GM18861 (cell line): ENCODE results near the gene EMSY.

Source experiments
- ATAC-seq: cut with Tn5 transposase; IDR thresholded peaks from one replicate; pipeline ENCODE4 v1.9.1; 2021; ENCODE audit not compliant: unreplicated experiment

The EMSY gene

DNA sequence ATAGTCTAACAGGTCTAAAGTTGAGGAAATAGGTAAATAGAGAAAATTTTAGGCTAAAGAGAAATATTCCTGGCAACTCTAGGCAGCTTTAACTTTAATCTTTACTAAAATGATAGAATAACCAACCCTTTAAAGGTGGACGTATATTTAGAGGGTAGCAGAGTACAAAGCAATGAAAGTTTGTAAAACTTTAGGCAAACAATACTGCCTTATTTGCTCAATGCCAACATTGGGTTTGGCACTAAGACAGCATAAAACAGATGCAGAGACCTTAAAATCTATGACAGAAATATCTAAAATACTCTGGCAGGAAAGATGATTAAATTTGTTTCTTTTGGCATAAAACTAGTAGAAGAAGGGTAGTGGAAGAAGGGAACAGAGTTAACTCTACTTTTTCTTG is 70.7 kb downstream of the EMSY start:
- no peak for ATAC-seq

DNA sequence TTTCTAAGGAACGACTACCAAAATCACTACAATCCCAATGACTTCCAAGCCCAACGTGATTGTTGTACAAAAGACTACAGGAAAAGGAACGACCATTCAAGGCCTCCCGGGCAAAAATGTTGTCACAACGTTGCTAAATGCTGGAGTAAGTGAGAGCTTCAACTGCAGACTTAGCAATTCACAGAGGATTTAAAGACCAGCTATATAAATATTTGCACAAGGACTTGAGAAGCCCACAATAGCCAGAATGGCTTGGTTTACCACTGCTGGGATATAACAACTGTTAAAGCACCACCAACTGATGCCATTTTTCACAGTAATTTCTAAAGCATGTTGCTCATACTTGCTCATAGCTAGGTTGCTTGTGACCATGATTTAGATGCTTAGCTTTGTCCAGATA is 78.3 kb downstream of the EMSY start:
- ATAC-seq = no peak

DNA sequence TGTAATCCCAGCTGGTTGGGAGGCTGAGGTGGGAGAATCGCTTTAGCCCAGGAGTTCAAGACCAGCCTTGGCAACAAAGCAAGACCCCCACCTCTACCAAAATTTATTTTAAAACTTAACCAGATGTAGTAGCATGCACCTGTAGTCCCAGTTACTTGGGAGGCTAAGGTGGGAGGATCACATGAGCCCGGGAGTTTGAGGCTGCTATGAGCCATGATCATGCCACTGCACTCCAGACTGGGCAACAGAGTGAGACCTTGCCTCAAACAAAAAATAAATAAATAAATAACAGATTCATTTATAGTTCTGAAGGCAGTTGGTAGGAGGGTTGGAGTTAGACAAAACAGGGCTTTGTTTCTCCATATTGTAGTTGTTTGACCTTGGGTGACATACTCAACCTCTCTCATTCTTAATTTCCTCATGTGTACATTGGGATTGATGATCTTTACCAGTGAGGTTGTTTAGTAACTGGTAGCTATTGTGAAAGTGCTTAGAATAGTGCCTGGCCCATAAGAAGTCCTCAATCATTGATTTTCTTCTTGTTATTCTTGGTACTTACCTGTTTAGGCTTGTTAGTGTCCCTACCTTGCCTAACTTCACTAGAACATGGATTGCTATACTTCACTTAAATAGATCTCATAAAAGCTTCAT is 79.1 kb downstream of the EMSY start:
- ATAC-seq = no peak

DNA sequence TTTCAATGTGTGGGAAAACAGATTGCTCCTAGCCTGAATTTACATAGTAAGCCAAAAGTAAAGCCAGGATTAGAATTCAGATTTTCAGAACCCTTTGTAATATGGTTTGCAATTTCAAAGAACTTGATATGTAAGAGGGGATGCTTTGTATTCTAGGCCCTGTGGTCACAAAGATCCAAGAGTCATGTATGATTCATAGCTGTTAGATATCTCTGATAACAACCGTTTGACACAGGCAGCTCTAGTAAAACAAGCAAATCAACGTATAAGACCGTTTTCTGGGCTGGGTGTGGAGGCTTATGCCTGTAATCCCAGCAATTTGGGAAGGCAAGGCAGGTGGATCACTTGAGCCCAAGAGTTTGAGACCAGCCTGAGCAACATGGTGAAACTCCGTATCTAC is 79.6 kb downstream of the EMSY start:
- no peak for ATAC-seq

DNA sequence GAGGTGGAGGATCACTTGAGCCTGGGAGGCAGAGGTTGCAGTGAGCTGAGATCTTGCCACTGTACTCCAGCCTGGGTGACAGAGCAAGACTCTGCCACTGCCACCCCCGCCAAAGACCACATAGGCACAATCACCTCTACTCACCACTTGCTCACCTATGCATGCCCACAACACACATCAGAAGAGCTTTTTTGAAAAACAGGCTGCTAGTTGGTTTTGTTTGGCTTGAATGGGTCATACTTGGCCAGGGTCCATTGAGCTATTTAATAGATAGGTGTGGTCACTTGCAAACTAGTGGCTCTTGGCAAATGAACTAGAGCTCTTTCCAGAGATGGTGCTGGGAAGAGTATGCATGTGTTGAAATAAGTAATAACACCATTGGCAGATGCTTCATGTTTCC is 80.1 kb downstream of the EMSY start:
- ATAC-seq = no peak

DNA sequence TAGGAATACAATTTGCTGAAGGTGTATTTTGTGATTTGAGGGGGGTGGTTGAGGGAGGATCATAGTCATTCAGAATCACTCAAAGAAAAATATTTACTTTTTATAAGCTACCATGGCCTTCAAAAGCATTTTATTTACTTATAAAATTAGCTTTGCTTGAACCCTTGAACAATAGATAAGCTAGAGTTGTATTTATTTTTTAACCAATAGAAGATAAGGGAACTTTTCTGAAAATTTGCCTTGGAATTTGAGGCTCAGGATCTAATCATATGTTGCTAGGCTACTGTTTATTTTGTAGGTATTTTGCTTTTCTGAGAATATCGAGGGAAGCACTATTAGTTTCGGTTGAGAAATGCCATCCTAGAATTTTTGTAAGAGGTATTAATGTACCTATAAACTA is 82.1 kb downstream of the EMSY start:
- no peak for ATAC-seq

DNA sequence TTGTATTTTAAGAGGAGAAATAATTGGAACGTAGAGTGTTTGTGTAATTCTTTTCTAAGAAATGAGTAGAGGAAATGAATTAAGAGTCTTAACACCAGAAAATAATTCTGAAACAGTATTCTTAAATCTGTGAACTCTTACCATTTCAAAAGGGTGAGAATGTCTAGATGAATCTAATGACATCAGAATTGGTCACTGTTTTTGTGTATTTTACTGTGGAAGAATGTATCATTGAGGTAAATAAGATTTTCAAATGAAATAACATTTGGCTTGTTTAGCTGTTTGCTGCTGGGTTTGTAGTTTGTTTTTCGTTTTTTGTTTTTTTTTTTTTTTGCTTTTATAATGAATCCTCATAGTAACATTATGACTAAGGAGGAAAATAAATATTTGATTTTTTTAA is 97.6 kb downstream of the EMSY start:
- no peak for ATAC-seq

DNA sequence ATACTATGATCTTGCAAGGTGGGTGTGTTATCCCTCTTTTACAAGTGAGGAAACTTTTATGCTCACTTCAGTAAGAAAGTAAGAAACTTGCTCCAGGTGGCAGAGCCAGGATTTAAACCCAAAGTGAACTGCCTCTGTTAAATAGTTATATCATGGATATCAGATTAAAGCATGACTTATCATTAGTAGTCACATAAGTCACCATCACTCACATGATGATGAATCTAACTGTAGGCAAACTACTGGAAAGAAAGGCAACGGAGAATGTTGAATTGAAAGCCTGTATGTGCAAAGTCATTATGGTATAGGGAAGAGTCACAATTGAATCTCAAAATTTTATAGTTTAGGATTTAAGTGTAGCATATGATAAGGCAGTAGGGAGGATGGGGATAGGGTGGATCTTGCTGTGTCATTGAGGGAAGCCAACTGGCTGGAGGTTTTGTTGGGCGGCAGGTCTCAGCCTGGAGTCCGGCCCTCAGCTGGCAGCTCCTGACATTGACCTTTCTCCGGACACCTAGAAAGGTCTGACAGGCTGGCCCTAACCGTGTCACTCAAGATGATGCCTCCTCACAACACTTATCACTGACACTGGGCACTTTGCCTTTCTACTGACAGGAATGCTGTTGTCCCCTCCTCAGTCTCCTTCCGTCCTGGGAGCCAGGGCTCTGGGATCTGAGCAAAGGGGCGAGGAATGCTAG is 98.3 kb downstream of the EMSY start:
- ATAC-seq = no peak

DNA sequence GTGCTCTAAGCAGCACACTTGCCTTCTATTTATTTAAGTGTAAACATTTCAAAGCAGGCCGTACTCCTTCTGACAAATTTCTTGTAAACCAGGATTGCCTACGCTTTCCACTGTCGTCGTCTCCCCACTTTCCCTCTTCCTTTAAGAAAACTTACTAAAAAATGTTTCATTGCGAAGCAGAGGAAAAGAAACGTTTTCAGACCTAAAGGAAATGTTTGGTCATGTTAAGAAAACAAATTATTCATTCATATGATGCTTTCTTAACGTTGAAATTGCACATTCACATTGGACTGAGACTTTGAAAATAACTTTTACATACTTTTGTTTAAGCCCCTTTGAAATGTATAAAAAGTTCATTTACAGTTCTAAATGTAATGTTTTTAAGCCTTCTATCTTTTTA is 106.0 kb downstream of the EMSY start:
- ATAC-seq = no peak

DNA sequence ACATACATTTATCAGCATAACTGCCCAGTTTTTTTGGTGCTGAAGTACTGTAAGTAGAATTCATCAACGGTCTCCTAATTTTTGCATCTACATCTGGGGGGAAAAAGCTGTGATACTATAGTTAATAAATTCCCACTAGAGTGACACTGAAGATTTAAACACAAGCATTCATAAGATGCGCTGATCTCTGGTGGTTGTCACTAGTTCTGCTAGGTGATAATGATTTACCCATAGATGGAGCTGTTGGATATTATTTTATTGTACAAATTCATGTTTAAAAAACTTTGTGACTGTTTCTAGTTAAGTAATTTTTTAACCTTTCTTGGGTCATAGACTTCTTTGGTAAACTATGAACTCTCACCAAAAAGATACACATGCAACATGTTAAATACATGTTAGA is 106.6 kb downstream of the EMSY start:
- ATAC-seq = no peak

DNA sequence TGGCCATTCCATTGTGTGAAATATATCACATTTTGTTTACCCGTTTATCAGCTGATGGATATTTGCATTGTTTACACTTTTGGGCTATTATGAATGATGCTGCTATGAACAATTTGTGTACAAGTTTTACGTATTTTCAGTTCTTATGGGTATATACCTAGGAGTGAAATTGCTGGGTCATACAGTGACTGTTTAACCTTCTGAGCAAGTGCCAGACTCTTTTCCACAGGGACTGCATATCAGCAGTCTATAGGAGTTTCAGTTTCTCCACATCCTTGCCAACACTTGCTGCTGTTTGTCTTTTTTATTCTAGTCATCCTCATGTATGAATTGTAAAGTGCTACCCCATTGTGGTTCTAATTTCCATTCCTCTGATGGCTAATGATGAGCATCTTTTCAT is 108.2 kb downstream of the EMSY start:
- ATAC-seq = no peak

DNA sequence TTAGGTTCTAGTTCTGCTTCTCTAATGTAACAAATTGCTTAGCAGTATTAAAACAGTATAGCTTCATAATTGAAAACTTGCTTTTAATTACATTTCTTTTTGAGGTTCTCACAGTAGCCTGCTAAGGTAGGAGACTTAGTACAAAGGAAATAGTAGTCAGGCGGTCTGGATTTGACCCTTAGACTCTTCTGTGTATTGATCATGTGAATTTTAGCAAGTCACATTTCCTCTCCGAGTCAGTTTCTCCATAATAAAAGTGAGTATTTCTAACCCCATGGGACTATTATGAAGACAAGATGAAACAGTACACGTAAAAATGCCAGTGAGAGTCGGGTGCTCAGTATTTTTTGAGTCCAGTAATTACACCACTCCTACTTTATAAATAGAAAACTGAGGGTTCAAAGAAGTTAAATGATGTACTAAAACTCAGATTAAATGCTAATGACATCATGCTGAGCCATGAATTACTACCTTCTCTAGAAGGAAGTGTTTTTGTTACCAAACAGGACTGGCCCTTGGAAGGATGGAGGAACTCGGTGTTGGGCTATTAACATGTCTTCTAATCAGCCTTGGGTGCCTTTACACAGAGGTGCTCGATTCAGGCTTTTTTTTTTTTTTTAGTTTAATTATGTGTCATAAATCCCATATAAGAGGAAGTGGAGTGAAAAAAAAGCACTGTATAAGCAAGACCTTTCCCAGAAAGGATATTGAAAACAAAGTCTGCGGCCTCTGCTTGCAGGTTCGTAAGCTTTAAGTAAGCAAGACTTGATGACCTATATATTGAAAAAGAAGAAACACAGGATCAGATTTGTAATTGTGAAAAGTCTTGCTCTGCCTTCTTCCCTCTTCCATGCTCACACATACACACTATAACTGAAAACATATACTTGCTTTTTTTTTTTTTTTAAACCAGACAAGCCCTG is 109.0 kb downstream of the EMSY start:
- no peak for ATAC-seq

DNA sequence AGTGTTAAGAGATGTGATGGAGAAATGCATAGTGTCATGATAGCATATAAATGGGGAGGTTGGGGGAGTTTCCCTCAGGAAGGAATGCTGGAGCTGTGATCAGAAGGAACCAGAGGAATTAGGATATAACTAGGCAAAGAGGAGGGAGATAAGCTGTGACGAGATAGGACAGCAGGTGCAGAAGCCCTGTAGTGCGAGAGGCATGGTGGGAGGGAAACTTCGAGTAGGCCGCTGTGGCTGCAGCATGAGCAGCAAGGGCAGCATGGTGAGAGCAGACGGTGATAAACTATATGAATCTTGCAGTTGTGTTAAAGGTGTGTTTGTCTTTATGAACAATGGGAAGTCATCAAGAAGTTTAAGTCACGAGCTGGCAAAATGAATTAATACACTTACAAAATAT is 109.9 kb downstream of the EMSY start:
- ATAC-seq = no peak

DNA sequence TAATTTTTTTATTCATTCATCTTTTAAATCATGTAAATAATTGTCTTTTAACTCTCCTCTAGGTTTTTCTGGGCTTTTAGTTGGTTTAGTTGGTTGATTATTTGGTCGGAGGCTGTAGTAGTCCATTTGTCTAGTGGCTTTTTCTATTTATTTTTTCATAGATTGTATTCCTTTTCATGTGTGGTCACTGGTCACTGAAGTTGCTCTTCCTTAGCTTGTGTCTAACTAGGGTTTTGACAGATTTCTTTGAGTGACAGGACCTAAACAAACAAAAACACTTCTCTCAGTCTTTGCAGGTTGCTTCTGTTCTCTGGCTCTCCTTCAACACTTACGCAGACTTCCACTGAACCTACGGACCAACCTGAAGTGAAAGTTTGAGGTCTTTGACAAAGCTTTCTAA is 112.6 kb downstream of the EMSY start:
- no peak for ATAC-seq

DNA sequence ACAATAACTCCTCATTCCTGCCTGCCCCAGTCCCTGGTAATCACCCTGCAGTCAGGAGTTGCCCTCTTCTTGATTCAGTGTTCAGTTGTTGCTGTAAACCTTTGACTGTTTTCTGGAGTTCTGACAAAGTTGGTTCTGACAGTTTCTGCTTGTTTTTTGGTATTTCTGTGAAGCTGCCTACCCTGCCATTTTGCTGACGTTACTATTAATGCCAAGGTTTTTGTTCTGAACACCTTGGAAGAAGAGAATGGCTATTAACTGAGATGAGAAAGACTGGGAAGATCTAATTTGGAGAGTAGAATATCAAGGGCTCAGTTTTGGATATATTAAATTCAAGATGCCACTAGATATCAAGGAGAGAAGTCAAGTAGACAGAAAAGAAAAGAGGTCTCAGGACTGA is 113.7 kb downstream of the EMSY start:
- ATAC-seq = no peak

DNA sequence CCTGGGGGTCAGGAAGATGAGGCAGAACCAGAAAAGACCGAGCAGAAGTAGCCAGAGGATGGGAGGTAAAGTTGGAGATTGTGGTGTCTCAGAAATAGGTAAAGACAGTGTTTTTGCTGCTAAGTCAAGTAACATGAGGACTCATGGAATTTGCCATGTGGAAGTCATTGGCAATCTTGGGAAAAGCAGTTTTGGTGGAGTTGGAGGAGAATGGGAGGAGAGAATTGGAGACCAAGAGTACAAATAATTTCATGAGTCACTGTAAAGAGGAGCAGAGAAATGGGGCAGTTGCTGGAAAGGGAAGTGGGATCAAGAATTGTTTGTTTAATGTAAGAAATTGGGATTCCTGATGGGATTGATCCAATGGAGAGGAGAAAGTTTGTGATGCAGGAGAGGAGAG is 114.1 kb downstream of the EMSY start:
- no peak for ATAC-seq

DNA sequence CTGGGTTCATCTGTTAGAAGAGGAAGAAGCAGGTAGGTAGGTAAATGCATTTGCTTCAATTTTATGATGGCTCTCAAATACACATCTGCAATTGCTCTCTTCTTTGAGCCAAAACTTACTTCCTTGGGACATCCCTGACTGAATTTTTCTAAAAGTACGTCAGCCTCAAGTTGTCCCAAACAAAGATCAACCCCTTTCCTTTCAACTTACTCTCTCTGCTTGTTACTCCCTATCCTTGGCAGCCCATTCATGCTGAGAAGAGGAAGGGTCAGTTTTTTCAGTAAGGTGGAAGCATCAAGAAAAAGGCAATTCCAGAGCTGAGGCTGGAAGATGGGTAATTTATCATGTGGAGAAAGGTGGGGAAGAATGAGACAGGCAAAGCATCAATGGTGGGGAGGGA is 114.5 kb downstream of the EMSY start:
- no peak for ATAC-seq

DNA sequence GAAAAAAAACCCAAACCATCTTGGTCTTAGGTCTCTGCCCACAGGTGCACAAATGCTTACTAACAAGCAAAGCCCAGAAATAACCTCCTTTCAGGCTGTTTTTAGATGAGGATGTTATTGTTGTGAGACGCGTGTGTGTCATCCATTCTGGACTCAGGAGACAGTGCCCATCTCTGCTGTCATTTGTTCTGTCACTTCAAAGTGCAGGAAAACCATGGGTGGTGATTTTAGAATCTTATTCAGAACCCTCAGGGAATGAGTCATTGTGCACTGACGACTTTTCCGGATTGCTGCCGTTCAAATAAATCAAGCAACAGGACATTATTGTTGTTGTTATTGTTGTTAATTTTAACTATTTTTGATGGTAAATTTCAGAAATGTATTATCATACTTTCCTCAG is 115.4 kb downstream of the EMSY start:
- no peak for ATAC-seq

DNA sequence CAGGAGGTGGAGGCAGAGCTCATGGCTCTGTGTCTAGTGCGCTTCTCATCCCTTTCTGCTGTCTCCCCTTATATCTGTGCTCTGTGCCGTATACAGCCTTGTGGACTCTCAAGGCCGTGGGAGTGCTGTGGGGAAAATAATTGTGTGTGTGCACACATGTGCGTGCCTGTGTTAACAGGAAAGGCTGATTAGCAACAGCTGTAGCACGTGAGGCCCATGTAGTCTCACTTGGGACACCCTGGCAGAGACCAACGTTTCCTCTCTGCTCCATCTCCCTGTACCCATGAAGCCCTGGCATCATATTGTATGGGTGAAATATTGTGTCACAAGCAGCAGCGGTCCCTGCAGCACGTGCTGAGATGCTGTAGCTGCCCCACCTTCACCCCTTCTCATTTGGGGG is 116.4 kb downstream of the EMSY start:
- no peak for ATAC-seq

DNA sequence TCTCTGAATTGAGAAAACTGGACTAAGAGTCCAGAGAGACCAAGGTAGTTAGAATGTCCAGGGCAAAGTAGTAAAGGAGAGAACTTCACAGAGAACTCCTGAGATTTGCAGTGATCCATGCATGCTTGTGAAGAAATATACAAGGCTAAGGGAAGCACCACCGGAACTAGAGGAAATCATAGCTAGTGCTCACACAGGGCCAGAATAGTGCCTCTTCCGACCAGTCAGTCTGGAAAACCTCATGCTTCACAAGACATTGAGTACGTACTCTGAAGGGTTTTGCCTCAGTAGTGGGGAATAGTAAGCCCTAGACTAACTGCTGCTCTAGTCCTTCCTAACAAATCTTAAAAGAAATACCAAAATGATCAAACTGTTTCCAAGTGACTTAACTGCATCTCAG is 117.7 kb downstream of the EMSY start:
- no peak for ATAC-seq

DNA sequence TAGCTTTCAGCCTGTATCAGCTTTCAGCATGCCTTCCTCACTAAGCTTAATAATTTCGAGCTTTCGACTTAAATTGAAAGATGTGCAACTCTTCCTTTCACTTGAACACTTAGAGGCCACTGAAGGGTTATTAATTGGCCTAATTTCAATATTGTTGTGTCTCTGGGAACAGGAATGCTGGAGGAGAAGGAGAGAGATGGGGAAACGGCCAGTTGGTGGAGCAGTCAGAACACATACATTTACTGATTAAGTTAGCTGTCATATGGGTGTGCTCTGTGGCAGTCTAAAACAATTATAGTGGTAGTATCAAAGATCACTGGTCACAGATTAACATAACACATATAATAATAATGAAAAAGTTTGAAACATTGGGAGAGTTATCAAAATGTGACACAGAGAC is 119.5 kb downstream of the EMSY start:
- no peak for ATAC-seq

DNA sequence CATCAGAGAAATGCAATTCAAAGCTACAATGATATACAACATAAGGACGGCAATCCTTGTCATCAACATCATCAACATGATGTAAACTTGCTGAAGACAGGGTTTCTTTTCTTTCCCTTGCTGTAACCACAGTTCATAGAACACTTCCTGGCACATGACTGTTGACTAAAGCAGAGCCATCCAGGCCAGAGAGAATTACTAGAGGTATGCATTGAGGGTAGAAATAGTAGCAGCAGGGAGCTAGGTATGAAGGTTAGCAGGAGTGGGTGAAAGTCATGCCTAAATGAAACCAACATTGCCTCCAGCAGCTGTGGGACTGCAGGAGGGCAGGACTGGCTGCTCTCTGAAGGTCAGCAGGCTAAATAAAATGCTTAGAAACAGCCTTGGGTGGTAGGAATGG is 122.0 kb downstream of the EMSY start:
- ATAC-seq = no peak
